Esophagus squamous epithelium (tissue), 5 donors: Measurements from ENCODE around the gene SLC16A5. TPM values are rescaled to one million over a fixed set of nuclear protein-coding genes. Genes with fewer than 3 reads are reported as not detected.
"Not testable (repeated sequence)": the region's sequence is repeated elsewhere in the genome, so short reads cannot be mapped to it uniquely, and the experiment has no call there.

Source experiments
- DNase-seq: peaks from one replicate; lab custom pipeline; 2025; lab: John Stamatoyannopoulos, UW
- H3K27ac ChIP-seq, 4 donors: fragments of 200-600 bp; sonication (generic); one replicate each; pipeline ENCODE4 v1.5.1; 2016 to 2019; ENCODE audit warnings: mild to moderate bottlenecking in 1 of 4
- H3K27me3 ChIP-seq, 4 donors: fragments of 200-600 bp; sonication (generic); 1 replicate in 3 of 4; 2 replicates in 1 of 4; pipeline versions ENCODE4 v1.5.1 to v1.6.0; 2017 to 2021; ENCODE audit warnings: antibody characterized with exemption in 1 of 4
- H3K36me3 ChIP-seq, 3 donors: fragments of 200-600 bp; sonication (generic); one replicate each; pipeline ENCODE4 v1.5.1; 2016 to 2019
- H3K4me1 ChIP-seq, 3 donors: fragments of 200-600 bp; sonication (generic); one replicate each; pipeline ENCODE4 v1.5.1; 2017 to 2019
- H3K4me3 ChIP-seq, 4 donors: fragments of 200-600 bp; sonication (generic); 1 replicate in 3 of 4; 2 replicates in 1 of 4; pipeline ENCODE4 v1.5.1; 2016 to 2019; ENCODE audit warnings: mild to moderate bottlenecking in 2 of 4, moderate library complexity in 1 of 4
- H3K9me3 ChIP-seq, 3 donors: fragments of 200-600 bp; sonication (generic); one replicate each; pipeline ENCODE4 v1.5.1; 2016 to 2019
- CTCF ChIP-seq, 6 experiments: fragments of 450-650 bp in 4 of 6; fragments of 200-600 bp in 2 of 6; sonication (generic) in 2 of 6; IDR thresholded peaks; one replicate each; pipeline ENCODE4 v1.5.1; 2016 to 2019; ENCODE audit warnings: antibody characterized with exemption in 6 of 6, mild to moderate bottlenecking in 4 of 6, moderate library complexity in 4 of 6
- POLR2A ChIP-seq, 4 donors: fragments of 450-650 bp; IDR thresholded peaks; one replicate each; pipeline ENCODE4 v1.6.1; 2017; ENCODE audit warnings: antibody characterized with exemption in 4 of 4, mild to moderate bottlenecking in 4 of 4, moderate library complexity in 3 of 4
- WGBS, 2 donors: methylation state at CpG; one replicate each; pipeline ENCODE4 v1.1.5; 2018; 5-methylcytosine and 5-hydroxymethylcytosine counted together
- intact Hi-C: fragments of 100-400 bp; cut with DNase I; formaldehyde crosslinking; loops from one replicate; pipeline ENCODE4 v1.15.0; 2022
- total RNA-seq, 4 donors: library from RNA; depleted of rRNA; stranded (reverse); fragments of >200 nt; gene quantifications; one replicate each; pipeline ENCODE4 v1.1.0, GENCODE V29; 2016
- donor health status: DM: yes; HTN: yes; CAD: no.

Gene SLC16A5
- total RNA-seq, 4 donors from 2014 or later, result 13.4 to 22.9 (median 17.4) TPM

GRCh38 chr17:75135452-75135851 lies 47.7 kb downstream of the SLC16A5 start:
- DNase-seq, result no peak
- WGBS, 2 donors, result 43 to 67% methylated on average over 4 to 5 of the region's 5 CpGs
- peaks cover 0 to 17% (median 3%) of the 10 kb centered on the region in 3 donors for H3K36me3 ChIP-seq
- intact Hi-C loops, result no loop called here
- peaks cover 5 to 58% (median 28%) of the 10 kb centered on the region in 3 donors for H3K4me1 ChIP-seq
- no peak for TF ChIP-seq CTCF (IDR thresholded peaks at IDR 0.05)
- TF ChIP-seq POLR2A (IDR thresholded peaks at IDR 0.05), result no peak
- no peaks in the 10 kb centered on the region for H3K27me3 ChIP-seq
- H3K4me3 ChIP-seq, result no peak overlapping the region
- H3K27ac ChIP-seq, result peak overlapping the region; percentile 31 to 76 (median 57)
- no peaks in the 10 kb centered on the region for H3K9me3 ChIP-seq

- intact Hi-C loops, result no loop called here
- Histone ChIP-seq H3K4me1 (peaks cover under 1 to 53% (median 25%) of the 10 kb centered on the region in 3 donors), H3K4me3 (no peak overlapping the region), H3K9me3 (no peaks in the 10 kb centered on the region), H3K27ac (peak overlapping the region; percentile 49 to 76 (median 66)), H3K36me3 (peaks cover 0 to 21% (median 3%) of the 10 kb centered on the region in 3 donors), H3K27me3 (no peaks in the 10 kb centered on the region)
- peak in 2 of 6 experiments; percentile 14 to 45 for TF ChIP-seq CTCF (IDR thresholded peaks at IDR 0.05)
- TF ChIP-seq POLR2A (IDR thresholded peaks at IDR 0.05), result no peak
- no peak for DNase-seq
- 37 to 38% methylated on average over 6 to 8 of the region's 8 CpGs for WGBS, 2 donors
These were observed 48.2 kb downstream of the SLC16A5 start for GRCh38 chr17:75135946-75136345.

- 93 to 95% methylated on average over 9 of the region's 9 CpGs for WGBS, 2 donors
- intact Hi-C loops, H3K27me3 ChIP-seq, H3K4me3 ChIP-seq, DNase-seq, H3K27ac ChIP-seq, H3K9me3 ChIP-seq: not testable (repeated sequence)
- Histone ChIP-seq H3K4me1 (peaks cover 0 to 61% (median 18%) of the 10 kb centered on the region in 3 donors), H3K36me3 (peaks cover under 1 to 32% (median 3%) of the 10 kb centered on the region in 3 donors)
These were observed 50.0 kb downstream of the SLC16A5 start for GRCh38 chr17:75137762-75138161.

GRCh38 chr17:75138519-75138918 lies 50.8 kb downstream of the SLC16A5 start:
- TF ChIP-seq POLR2A (IDR thresholded peaks at IDR 0.05) (no peak), CTCF (IDR thresholded peaks at IDR 0.05) (no peak)
- peaks cover 0 to 60% (median 18%) of the 10 kb centered on the region in 3 donors for H3K4me1 ChIP-seq
- 93 to 96% methylated on average over 5 of the region's 5 CpGs for WGBS, 2 donors
- no peaks in the 10 kb centered on the region for H3K9me3 ChIP-seq
- intact Hi-C loops, result no loop called here
- H3K27ac ChIP-seq, result no peak overlapping the region
- no peak overlapping the region for H3K4me3 ChIP-seq
- DNase-seq, result no peak
- H3K27me3 ChIP-seq, result no peaks in the 10 kb centered on the region
- H3K36me3 ChIP-seq, result peaks cover 3 to 39% (median 3%) of the 10 kb centered on the region in 3 donors

GRCh38 chr17:75142236-75142971 lies 54.6 kb downstream of the SLC16A5 start:
- DNase-seq, result no peak
- TF ChIP-seq CTCF (IDR thresholded peaks at IDR 0.05) (peak in 2 of 6 experiments; percentile 5 to 30), POLR2A (IDR thresholded peaks at IDR 0.05) (no peak)
- Histone ChIP-seq H3K4me3 (no peak overlapping the region), H3K9me3 (no peaks in the 10 kb centered on the region), H3K36me3 (peaks cover 3 to 78% (median 22%) of the 10 kb centered on the region in 3 donors), H3K27ac (peak overlapping the region in 3 of 4 donors; percentile 25 to 64 (median 56)), H3K4me1 (peaks cover 0 to 23% (median 0%) of the 10 kb centered on the region in 3 donors), H3K27me3 (no peaks in the 10 kb centered on the region)
- intact Hi-C loops, result no loop called here
- 65 to 72% methylated on average over 11 of the region's 13 CpGs for WGBS, 2 donors
